GM12878 (cell line): ENCODE data around the gene S1PR3. TPM values are rescaled to one million over a fixed set of nuclear protein-coding genes. Genes with fewer than 3 reads are reported as not detected.

ENCODE experiments used
- ATAC-seq: fragments of 200-7000 bp; cut with Tn5 transposase; 3 replicates; pipeline ENCODE4 v1.9.1; 2020; ENCODE audit warnings: mild to moderate bottlenecking, moderate library complexity
- BruUV-seq: library from RNA; stranded (reverse); fragments of 400-500 nt; replicated peaks from 2 replicates; lab custom pipeline; 2021; lab: Mats Ljungman, UMichigan
- CTCF ChIA-PET: fragments of 300-600 bp; sonication (Branson Sonifier 250); formaldehyde crosslinking; extraction: SDS; loops from one replicate; lab custom pipeline; 2021; ENCODE audit warnings: inconsistent platforms; lab: Yijun Ruan, JAX
- POLR2A ChIA-PET: fragments of 350-600 bp; formaldehyde crosslinking; extraction: SDS; loops from one replicate; lab custom pipeline; 2021; ENCODE audit warnings: inconsistent platforms; lab: Charles Lee
- RAD21 ChIA-PET: fragments of 300-600 bp; sonication (Branson Sonifier 250); formaldehyde crosslinking; loops from one replicate; lab custom pipeline; 2023; ENCODE audit warnings: antibody characterized with exemption; ENCODE audit not compliant: unreplicated experiment; lab: Charles Lee
- SMC1A ChIA-PET: fragments of 300-600 bp; sonication (Branson Sonifier 250); formaldehyde crosslinking; loops from one replicate; lab custom pipeline; 2023; ENCODE audit not compliant: unreplicated experiment, uncharacterized antibody; lab: Charles Lee
- DNase-seq: peaks from one replicate; pipeline ENCODE4 v3.0.0-alpha.2; 2011; ENCODE audit warnings: low read depth, low spot score
- FAIRE-seq: peaks from 3 replicates; lab custom pipeline; 2011; peaks lifted over from hg19 to GRCh38; lab: Jason Lieb, UNC
- H2AFZ ChIP-seq: 2 replicates; pipeline ENCODE4 v1.6.0; 2011; ENCODE audit warnings: low read depth, low read length, control low read depth; ENCODE audit not compliant: control insufficient read depth
- H3K27ac ChIP-seq: 2 replicates; pipeline ENCODE4 v1.5.1; 2011; ENCODE audit warnings: control low read depth; ENCODE audit not compliant: control insufficient read depth, insufficient read depth
- H3K27me3 ChIP-seq, 2 experiments: replicated peaks in 1 of 2; 2 replicates each; pipeline versions ENCODE4 v1.6.0 to v1.6.1; 2011; ENCODE audit warnings: low read length in 1 of 2; ENCODE audit not compliant: control insufficient read depth in 2 of 2, insufficient read depth in 2 of 2
- H3K36me3 ChIP-seq, 2 experiments: 2 replicates each; pipeline ENCODE4 v1.5.1; 2011; ENCODE audit warnings: low read length in 1 of 2; ENCODE audit not compliant: control insufficient read depth in 2 of 2, insufficient read depth in 2 of 2
- H3K4me1 ChIP-seq: 2 replicates; pipeline ENCODE4 v1.6.1; 2011; ENCODE audit warnings: mild to moderate bottlenecking, low read length, moderate library complexity, mixed read lengths; ENCODE audit not compliant: control insufficient read depth, insufficient read depth
- H3K4me2 ChIP-seq: 2 replicates; pipeline ENCODE4 v1.6.0; 2011; ENCODE audit warnings: control low read depth; ENCODE audit not compliant: control insufficient read depth, insufficient read depth
- H3K4me3 ChIP-seq: fragments of 200-600 bp; sonication (generic); 2 replicates; pipeline ENCODE4 v1.5.1; 2016
- H3K79me2 ChIP-seq: 2 replicates; pipeline ENCODE4 v1.6.0; 2011; ENCODE audit warnings: low read length; ENCODE audit not compliant: control insufficient read depth, insufficient read depth
- H3K9ac ChIP-seq: 2 replicates; pipeline ENCODE4 v1.8.0; 2011; ENCODE audit warnings: low read length, control low read depth, mixed read lengths; ENCODE audit not compliant: control insufficient read depth, insufficient read depth
- H3K9me3 ChIP-seq: replicated peaks from 3 replicates; pipeline ENCODE4 v1.5.1; 2011; ENCODE audit warnings: mild to moderate bottlenecking, low read length; ENCODE audit not compliant: control insufficient read depth, insufficient read depth
- H4K20me1 ChIP-seq: 2 replicates; pipeline ENCODE4 v1.6.0; 2011; ENCODE audit not compliant: control insufficient read depth, insufficient read depth
- BACH1 ChIP-seq: fragments of 450-650 bp; IDR thresholded peaks from 2 replicates; pipeline ENCODE4 v1.6.1; 2017; ENCODE audit warnings: mild to moderate bottlenecking, borderline replicate concordance
- CREB1 ChIP-seq: IDR thresholded peaks from 2 replicates; pipeline ENCODE4 v1.6.1; 2012; ENCODE audit warnings: low read depth, mild to moderate bottlenecking, inconsistent platforms
- TCF12 ChIP-seq: IDR thresholded peaks from 2 replicates; pipeline ENCODE4 v1.6.1; 2011; ENCODE audit warnings: low read depth, mild to moderate bottlenecking, low read length
- WGBS: methylation state at CpG from one replicate; pipeline ENCODE4 v1.1.6; 2016; ENCODE audit warnings: low lambda C conversion rate; ENCODE audit not compliant: insufficient replicate concordance, insufficient coverage; ENCODE audit errors: missing lambda C conversion rate; 5-methylcytosine and 5-hydroxymethylcytosine counted together
- in situ Hi-C: fragments of 300-500 bp; cut with MboI; formaldehyde crosslinking; loops from 9 replicates; pipeline ENCODE4 v1.14.3; 2018; ENCODE audit warnings: mixed read lengths
- intact Hi-C: fragments of 100-400 bp; cut with micrococcal nuclease; formaldehyde crosslinking; loops from one replicate; pipeline ENCODE4 v1.14.2; 2022; ENCODE audit not compliant: unreplicated experiment
- polyA plus RNA-seq, 11 experiments: library from polyadenylated mRNA; depleted of rRNA in 4 of 11; unstranded in 6 of 11; stranded (reverse) in 5 of 11; fragments of >200 nt; fragmentation: Nextera tagmentation in 4 of 11; fragmentation: Illumina TruSeq in 1 of 11; extraction: Ambion mirVana in 4 of 11; extraction: Trizol in 1 of 11; gene quantifications; 1 replicate in 1 of 11; 2 replicates in 10 of 11; pipeline versions ENCODE4 v1.2.1 to v1.2.3, GENCODE V29; 2011 to 2016; ENCODE audit warnings: inconsistent platforms in 2 of 11, missing spikeins in 2 of 11, low read depth in 1 of 11
- total RNA-seq, 4 experiments: library from RNA; depleted of rRNA in 3 of 4; stranded (reverse); fragments of >200 nt in 3 of 4; fragmentation: Illumina TruSeq in 1 of 4; extraction: Trizol in 1 of 4; gene quantifications; 2 replicates each; pipeline versions ENCODE4 v1.2.1 to v1.2.3, GENCODE V29; 2013 to 2021
- TF ChIP-seq, protein P1 (sequence below): IDR thresholded peaks from 2 replicates; pipeline ENCODE4 v1.6.1; 2011; ENCODE audit warnings: borderline replicate concordance, low read depth, mild to moderate bottlenecking, moderate library complexity, low read length; ENCODE audit not compliant: insufficient read depth, poor library complexity, severe bottlenecking

The S1PR3 gene
- total and polyA plus RNA-seq, 10 of the 15 experiments (the other 5 are each of a cell fraction or from before 2014, with no cell fraction given) = 0.01 to 0.18 (median 0.01) TPM; not detected in 7

DNA sequence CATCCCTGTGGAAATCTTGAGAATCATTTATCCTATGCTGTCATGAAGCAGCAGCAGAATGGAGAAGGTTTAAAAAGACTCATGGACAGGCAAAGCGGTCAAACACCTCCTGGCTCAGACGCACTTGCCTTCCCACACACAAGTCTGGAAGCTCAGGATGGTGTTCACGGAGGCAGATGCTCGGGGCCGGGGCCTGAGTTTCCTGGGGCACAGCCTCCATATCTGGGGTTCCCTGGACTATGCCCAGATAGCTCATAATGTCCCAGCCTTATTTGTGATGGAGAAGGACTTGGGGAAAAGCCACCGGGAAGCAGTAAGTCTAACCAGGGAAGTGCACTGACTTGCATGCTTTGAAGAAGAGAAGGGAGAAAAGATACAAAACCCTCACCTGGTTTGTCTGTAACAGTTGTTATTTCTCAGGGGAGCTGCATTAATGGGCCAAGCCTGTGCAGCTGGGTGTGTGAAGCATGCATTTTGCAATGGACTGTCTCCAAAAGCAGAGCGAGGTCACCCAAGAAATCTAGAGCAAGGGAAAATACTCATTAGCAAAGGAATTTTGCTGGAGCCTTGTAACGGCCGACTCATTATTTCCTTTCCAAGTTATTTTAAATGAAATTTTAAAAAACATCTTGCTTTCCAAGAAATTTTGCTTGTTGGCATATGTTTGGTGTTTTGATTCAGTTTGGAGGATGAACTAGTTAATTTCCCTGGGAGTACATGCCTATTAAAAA lies 3.4 kb downstream of the S1PR3 start:
- no peaks in the 10 kb centered on the region for H3K79me2 ChIP-seq

DNA sequence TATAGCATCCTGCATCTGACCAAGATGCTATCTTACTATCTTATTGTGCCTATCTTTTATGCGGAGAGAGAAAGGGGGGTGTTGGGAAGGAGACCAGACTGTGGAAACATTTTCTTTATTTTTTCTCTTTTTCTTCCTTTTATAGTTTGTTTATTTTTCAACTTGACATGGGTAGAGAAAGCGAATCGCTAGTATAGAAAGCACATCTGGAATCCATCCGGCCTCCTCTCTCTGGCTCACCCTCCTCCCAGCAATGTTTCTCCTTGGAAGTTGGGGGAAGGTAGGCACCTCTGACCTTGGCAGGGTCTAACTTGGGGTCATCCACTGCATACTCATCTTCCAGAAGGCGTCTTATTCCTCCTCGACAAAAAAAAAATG lies 3.9 kb downstream of the S1PR3 start:
- DNase-seq = no peak
- no peaks in the 10 kb centered on the region for H3K36me3 ChIP-seq
- ChIA-PET CTCF (no interaction called here), SMC1A (interaction anchor here (0.6 kb wide), 1 partner anchor 396 kb away, joined by 3 read pairs; no protein-coding TSS in a partner anchor), POLR2A (no interaction called here), RAD21 (interaction anchor here (0.5 kb wide), 1 partner anchor 640 kb away, joined by 3 read pairs; no protein-coding TSS in a partner anchor)
- no peaks in the 10 kb centered on the region for H3K9me3 ChIP-seq
- no peak overlapping the region for H2AFZ ChIP-seq
- no peak overlapping the region for H3K4me2 ChIP-seq
- no peak for FAIRE-seq
- no peaks in the 10 kb centered on the region for H4K20me1 ChIP-seq
- 53% methylated on average over 6 of the region's 6 CpGs for WGBS
- no peaks in the 10 kb centered on the region for H3K79me2 ChIP-seq
- H3K4me1 ChIP-seq = no peaks in the 10 kb centered on the region
- intact Hi-C loops = loop anchor here (10.0 kb wide), 1 partner anchor 1040 kb away; a partner anchor contains a TSS
- TF ChIP-seq TCF12 (no peak), BACH1 (no peak), CREB1 (no peak)
- peaks cover 0 to 3% of the 10 kb centered on the region in 2 experiments; a peak in 2 of 4 replicates for H3K27me3 ChIP-seq
- in situ Hi-C loops = no loop called here
- ATAC-seq = no peak
- no peak overlapping the region for H3K9ac ChIP-seq
- no peak overlapping the region for H3K4me3 ChIP-seq
- BruUV-seq = no TSS peak
- no peak overlapping the region for H3K27ac ChIP-seq

More for the DNA sequence above, 3.4 kb downstream of the S1PR3 start:
- FAIRE-seq (no peak), DNase-seq (no peak), ATAC-seq (no peak)
- POLR2A ChIA-PET = no interaction called here
- no peak overlapping the region for H3K27ac ChIP-seq
- CTCF ChIA-PET = no interaction called here
- H3K36me3 ChIP-seq = no peaks in the 10 kb centered on the region
- H3K9me3 ChIP-seq = no peaks in the 10 kb centered on the region
- H3K9ac ChIP-seq = no peak overlapping the region
- H3K27me3 ChIP-seq = peaks cover 0 to 3% of the 10 kb centered on the region in 2 experiments; a peak in 3 of 4 replicates
- SMC1A ChIA-PET = no interaction called here
- no peak overlapping the region for H3K4me3 ChIP-seq
- WGBS = 30% methylated on average over 9 of the region's 9 CpGs
- intact Hi-C loops = loop anchor here (10.0 kb wide), 1 partner anchor 1040 kb away; a partner anchor contains a TSS
- TF ChIP-seq, protein P1, sequence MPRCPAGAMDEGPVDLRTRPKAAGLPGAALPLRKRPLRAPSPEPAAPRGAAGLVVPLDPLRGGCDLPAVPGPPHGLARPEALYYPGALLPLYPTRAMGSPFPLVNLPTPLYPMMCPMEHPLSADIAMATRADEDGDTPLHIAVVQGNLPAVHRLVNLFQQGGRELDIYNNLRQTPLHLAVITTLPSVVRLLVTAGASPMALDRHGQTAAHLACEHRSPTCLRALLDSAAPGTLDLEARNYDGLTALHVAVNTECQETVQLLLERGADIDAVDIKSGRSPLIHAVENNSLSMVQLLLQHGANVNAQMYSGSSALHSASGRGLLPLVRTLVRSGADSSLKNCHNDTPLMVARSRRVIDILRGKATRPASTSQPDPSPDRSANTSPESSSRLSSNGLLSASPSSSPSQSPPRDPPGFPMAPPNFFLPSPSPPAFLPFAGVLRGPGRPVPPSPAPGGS = no peak
- TF ChIP-seq, all 136 proteins: peak for 0
- no TSS peak for BruUV-seq
- Histone ChIP-seq H2AFZ (no peak overlapping the region), H4K20me1 (no peaks in the 10 kb centered on the region), H3K4me2 (no peak overlapping the region), H3K4me1 (no peaks in the 10 kb centered on the region; the same call in 1 of the 2 replicates)
- in situ Hi-C loops = no loop called here
- RAD21 ChIA-PET = no interaction called here
